Measurements from ENCODE around the gene ERC2.

The ERC2 gene

GRCh38 chr3:56351537-56351936 is 116.7 kb downstream of the ERC2 start:
- no peak overlapping the region for H3K9ac ChIP-seq (ENCODE audit: low read depth, low read length)
- H3K27me3 ChIP-seq (ENCODE audit: control insufficient read depth, insufficient read depth, low read length), result no peaks in the 10 kb centered on the region
- no peak overlapping the region for H3K27ac ChIP-seq (ENCODE audit: low read depth, low read length)
- H3K36me3 ChIP-seq (ENCODE audit: control insufficient read depth, insufficient read depth, low read length), result no peaks in the 10 kb centered on the region
- H3K4me1 ChIP-seq (ENCODE audit: control insufficient read depth, insufficient read depth, low read length), result peaks cover 11% of the 10 kb centered on the region
- no peaks in the 10 kb centered on the region for H3K9me3 ChIP-seq (ENCODE audit: control insufficient read depth, insufficient read depth, low read length)
- H3K4me3 ChIP-seq (ENCODE audit: low read depth, low read length), result no peak overlapping the region

DNA sequence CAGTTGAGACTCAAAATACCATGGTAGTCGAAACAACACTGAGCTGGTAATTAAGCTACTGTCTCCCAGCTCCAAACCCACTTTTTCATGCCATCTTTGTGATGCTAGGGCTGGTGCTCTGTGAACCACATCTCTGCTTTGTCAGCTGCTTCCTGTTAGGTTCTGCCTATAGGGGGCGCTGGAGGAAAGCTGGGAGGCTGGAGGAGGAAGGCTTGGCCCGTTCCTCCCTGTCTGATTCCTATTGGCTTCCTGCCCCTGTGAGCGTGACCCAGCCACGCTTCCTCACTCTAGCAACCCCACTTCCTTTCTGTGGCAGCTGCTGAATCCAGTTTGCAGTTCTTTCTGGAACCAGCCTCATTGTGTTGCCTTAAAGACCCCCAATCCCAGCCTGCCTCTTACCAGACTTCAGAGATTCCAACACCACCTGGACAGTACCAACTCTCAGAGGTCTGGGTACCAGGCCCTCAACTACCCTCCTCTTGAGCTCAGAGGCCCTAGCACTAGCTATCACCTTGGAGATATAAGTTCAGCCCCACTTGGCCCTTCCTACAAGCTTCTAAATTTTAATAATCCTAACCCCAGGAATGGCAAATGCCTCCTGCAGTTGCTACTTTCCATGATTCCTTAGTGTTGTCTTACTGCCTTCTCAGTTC is 120.9 kb downstream of the ERC2 start:
- no peak overlapping the region for H3K9ac ChIP-seq (ENCODE audit: low read depth, low read length)
- H3K27ac ChIP-seq (ENCODE audit: low read depth, low read length), result no peak overlapping the region
- H3K4me3 ChIP-seq (ENCODE audit: low read depth, low read length), result no peak overlapping the region
- no peaks in the 10 kb centered on the region for H3K27me3 ChIP-seq (ENCODE audit: control insufficient read depth, insufficient read depth, low read length)
- no peaks in the 10 kb centered on the region for H3K9me3 ChIP-seq (ENCODE audit: control insufficient read depth, insufficient read depth, low read length)
- peaks cover 9% of the 10 kb centered on the region for H3K4me1 ChIP-seq (ENCODE audit: control insufficient read depth, insufficient read depth, low read length)
- H3K36me3 ChIP-seq (ENCODE audit: control insufficient read depth, insufficient read depth, low read length), result no peaks in the 10 kb centered on the region

GRCh38 chr3:56342475-56342874 is 125.8 kb downstream of the ERC2 start:
- Histone ChIP-seq H3K9me3 (ENCODE audit: control insufficient read depth, insufficient read depth, low read length) (no peaks in the 10 kb centered on the region), H3K4me3 (ENCODE audit: low read depth, low read length) (no peak overlapping the region), H3K27ac (ENCODE audit: low read depth, low read length) (no peak overlapping the region), H3K36me3 (ENCODE audit: control insufficient read depth, insufficient read depth, low read length) (no peaks in the 10 kb centered on the region), H3K27me3 (ENCODE audit: control insufficient read depth, insufficient read depth, low read length) (no peaks in the 10 kb centered on the region), H3K9ac (ENCODE audit: low read depth, low read length) (no peak overlapping the region), H3K4me1 (ENCODE audit: control insufficient read depth, insufficient read depth, low read length) (peaks cover 9% of the 10 kb centered on the region)

DNA sequence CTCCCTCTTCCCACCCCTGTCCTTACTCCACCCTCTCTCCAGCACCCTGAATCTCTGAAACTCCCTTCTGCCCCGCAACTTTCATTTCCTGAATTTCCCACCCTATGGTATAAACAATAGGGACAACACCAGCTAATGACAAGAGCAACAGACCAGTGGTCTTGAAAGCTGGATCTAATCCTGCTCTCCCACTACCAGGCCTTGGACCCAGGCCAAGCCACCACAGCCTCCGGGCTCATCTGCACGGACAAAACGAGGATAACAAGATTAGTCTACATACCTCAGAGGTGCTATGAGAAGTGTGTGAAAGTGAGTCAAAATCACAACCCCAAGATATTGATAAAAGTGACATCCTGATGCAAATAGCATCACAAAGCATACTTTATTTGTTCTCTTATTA is 128.6 kb downstream of the ERC2 start:
- Histone ChIP-seq H3K9ac (ENCODE audit: low read depth, low read length) (no peak overlapping the region), H3K9me3 (ENCODE audit: control insufficient read depth, insufficient read depth, low read length) (no peaks in the 10 kb centered on the region)

DNA sequence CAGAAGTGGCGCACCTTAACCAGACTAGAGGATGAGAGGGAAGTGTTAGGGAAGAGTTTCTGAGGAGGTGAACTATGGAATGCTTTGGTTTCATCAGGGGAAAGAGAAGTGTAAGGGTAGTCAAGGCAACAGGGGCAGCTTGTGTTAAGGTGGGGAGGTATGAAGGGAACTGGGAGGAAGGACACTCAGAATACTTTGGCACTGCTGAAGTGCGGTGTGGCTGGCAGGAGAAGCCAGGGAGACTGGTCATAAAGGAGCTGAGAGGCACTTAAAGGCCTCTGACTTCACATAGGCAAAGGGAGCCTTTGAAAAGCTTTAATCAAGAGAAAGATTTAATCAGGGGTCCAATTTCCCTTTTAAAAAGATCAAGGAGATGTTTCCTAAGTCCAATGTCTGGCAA is 129.0 kb downstream of the ERC2 start:
- H3K4me1 ChIP-seq (ENCODE audit: control insufficient read depth, insufficient read depth, low read length), result peaks cover 7% of the 10 kb centered on the region

More for the DNA sequence above, 128.6 kb downstream of the ERC2 start:
- Histone ChIP-seq H3K36me3 (ENCODE audit: control insufficient read depth, insufficient read depth, low read length) (no peaks in the 10 kb centered on the region), H3K27me3 (ENCODE audit: control insufficient read depth, insufficient read depth, low read length) (no peaks in the 10 kb centered on the region), H3K4me1 (ENCODE audit: control insufficient read depth, insufficient read depth, low read length) (peaks cover 9% of the 10 kb centered on the region), H3K27ac (ENCODE audit: low read depth, low read length) (no peak overlapping the region), H3K4me3 (ENCODE audit: low read depth, low read length) (no peak overlapping the region)

DNA sequence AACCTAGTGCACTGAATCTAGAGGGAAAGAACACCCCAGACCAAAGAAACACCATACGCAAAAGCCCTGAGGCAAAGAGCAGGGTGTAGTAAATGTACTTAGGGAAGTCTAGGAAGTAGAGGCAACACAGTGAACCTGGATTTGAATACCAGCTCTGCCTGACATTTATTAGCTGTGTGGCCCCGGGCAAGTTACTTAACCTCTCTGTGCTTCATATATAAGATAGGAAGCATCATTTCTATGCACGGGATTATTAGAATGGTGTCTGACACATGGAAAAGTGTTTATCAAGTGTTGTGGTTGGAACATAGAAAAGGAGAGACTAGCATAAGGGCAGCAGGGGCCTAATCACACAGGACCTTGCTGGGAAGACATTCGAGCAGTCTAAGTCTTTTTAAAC is 132.2 kb downstream of the ERC2 start:
- no peaks in the 10 kb centered on the region for H3K4me1 ChIP-seq (ENCODE audit: control insufficient read depth, insufficient read depth, low read length)
- no peaks in the 10 kb centered on the region for H3K27me3 ChIP-seq (ENCODE audit: control insufficient read depth, insufficient read depth, low read length)
- no peak overlapping the region for H3K27ac ChIP-seq (ENCODE audit: low read depth, low read length)
- no peak overlapping the region for H3K9ac ChIP-seq (ENCODE audit: low read depth, low read length)
- H3K36me3 ChIP-seq (ENCODE audit: control insufficient read depth, insufficient read depth, low read length), result no peaks in the 10 kb centered on the region
- H3K4me3 ChIP-seq (ENCODE audit: low read depth, low read length), result no peak overlapping the region
- H3K9me3 ChIP-seq (ENCODE audit: control insufficient read depth, insufficient read depth, low read length), result no peaks in the 10 kb centered on the region

More for the DNA sequence above, 129.0 kb downstream of the ERC2 start:
- no peak overlapping the region for H3K4me3 ChIP-seq (ENCODE audit: low read depth, low read length)
- no peaks in the 10 kb centered on the region for H3K9me3 ChIP-seq (ENCODE audit: control insufficient read depth, insufficient read depth, low read length)
- H3K27me3 ChIP-seq (ENCODE audit: control insufficient read depth, insufficient read depth, low read length), result no peaks in the 10 kb centered on the region
- no peak overlapping the region for H3K9ac ChIP-seq (ENCODE audit: low read depth, low read length)
- no peaks in the 10 kb centered on the region for H3K36me3 ChIP-seq (ENCODE audit: control insufficient read depth, insufficient read depth, low read length)
- H3K27ac ChIP-seq (ENCODE audit: low read depth, low read length), result no peak overlapping the region

DNA sequence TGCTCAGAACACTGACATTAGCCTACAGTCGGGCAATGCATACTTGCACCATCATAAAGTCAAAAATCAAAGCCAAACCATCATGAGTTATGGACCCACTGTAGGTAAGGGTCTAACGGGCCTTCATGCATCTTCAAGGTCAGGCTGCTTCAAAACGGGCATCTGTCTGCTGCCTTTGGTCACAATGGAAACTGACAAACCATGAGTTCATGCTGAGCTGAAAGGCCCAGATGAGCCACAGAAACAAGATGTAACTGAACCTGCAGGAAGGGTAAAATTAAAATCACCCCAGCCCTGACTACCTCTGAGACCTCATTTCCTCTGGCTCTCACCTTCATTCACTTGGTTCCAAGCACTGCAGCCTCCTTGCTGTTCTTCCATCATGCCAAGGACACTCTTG is 143.8 kb downstream of the ERC2 start:
- H3K27ac ChIP-seq (ENCODE audit: low read depth, low read length), result peak overlapping the region; percentile 92
- no peak overlapping the region for H3K4me3 ChIP-seq (ENCODE audit: low read depth, low read length)
- H3K9ac ChIP-seq (ENCODE audit: low read depth, low read length), result no peak overlapping the region
- H3K9me3 ChIP-seq (ENCODE audit: control insufficient read depth, insufficient read depth, low read length), result no peaks in the 10 kb centered on the region
- no peaks in the 10 kb centered on the region for H3K36me3 ChIP-seq (ENCODE audit: control insufficient read depth, insufficient read depth, low read length)
- peaks cover 23% of the 10 kb centered on the region for H3K4me1 ChIP-seq (ENCODE audit: control insufficient read depth, insufficient read depth, low read length)
- H3K27me3 ChIP-seq (ENCODE audit: control insufficient read depth, insufficient read depth, low read length), result no peaks in the 10 kb centered on the region

DNA sequence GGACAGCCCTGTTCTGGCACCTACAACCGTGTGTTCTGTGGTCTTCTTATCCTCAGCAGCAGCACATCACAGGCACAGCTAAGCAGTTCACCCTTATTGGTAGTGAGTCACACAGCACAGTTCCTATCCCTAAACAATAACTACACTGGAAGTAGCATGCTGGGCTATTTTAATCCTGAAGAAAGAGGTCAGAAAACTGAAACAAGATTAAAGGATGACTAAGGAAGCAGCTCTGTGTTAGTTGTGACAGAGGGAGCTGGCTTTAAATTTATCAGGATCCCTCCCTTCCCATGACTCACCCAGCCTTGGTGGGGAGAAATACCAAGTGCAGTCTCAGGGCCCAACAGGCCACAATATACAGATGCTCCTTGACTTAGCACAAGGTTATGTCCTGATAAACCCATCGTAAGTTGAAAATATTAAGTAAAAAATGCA is 144.3 kb downstream of the ERC2 start:
- Histone ChIP-seq H3K27ac (ENCODE audit: low read depth, low read length) (peak overlapping the region; percentile 92), H3K9me3 (ENCODE audit: control insufficient read depth, insufficient read depth, low read length) (no peaks in the 10 kb centered on the region), H3K4me1 (ENCODE audit: control insufficient read depth, insufficient read depth, low read length) (peaks cover 23% of the 10 kb centered on the region), H3K9ac (ENCODE audit: low read depth, low read length) (no peak overlapping the region), H3K4me3 (ENCODE audit: low read depth, low read length) (no peak overlapping the region), H3K27me3 (ENCODE audit: control insufficient read depth, insufficient read depth, low read length) (no peaks in the 10 kb centered on the region), H3K36me3 (ENCODE audit: control insufficient read depth, insufficient read depth, low read length) (no peaks in the 10 kb centered on the region)

DNA sequence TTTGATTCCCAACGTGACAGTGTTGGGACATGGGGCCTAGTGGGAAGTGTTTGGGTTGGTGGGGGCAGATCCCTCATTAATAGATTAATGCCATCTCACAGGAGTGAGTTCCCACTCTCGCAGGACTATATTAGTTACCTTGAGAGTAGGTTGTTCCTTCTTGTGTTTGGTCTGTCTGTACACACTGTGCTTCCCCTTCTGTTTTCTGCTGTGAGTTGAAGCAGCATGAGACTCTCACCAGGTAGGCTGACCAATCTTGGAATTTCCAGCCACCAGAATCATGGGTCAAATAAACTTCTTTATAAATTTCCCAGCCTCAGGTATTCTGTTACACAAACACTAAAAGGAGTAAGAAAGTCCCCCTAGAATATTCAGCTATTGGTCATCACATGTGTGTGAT is 145.4 kb downstream of the ERC2 start:
- peaks cover 23% of the 10 kb centered on the region for H3K4me1 ChIP-seq (ENCODE audit: control insufficient read depth, insufficient read depth, low read length)
- H3K36me3 ChIP-seq (ENCODE audit: control insufficient read depth, insufficient read depth, low read length), result no peaks in the 10 kb centered on the region
- H3K4me3 ChIP-seq (ENCODE audit: low read depth, low read length), result no peak overlapping the region
- H3K9ac ChIP-seq (ENCODE audit: low read depth, low read length), result no peak overlapping the region
- no peak overlapping the region for H3K27ac ChIP-seq (ENCODE audit: low read depth, low read length)
- no peaks in the 10 kb centered on the region for H3K9me3 ChIP-seq (ENCODE audit: control insufficient read depth, insufficient read depth, low read length)
- H3K27me3 ChIP-seq (ENCODE audit: control insufficient read depth, insufficient read depth, low read length), result no peaks in the 10 kb centered on the region

DNA sequence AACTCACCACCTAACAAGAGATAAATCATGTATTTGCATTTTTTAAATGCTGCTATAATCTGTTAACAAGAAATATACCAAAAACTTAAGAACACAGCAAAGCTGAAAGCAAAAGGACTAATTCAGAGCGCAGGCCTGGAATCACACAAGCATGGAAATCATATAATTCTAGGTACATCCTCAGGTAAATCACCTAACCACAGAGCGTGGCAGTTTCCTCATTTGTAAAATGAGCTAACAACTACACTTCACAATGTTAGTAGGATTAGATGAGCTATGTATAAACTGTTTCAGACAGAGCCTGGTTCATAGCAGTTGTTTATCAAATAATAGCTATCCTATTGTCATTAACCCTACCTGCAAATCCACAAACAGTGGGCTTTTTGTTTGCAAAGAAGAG is 146.4 kb downstream of the ERC2 start:
- no peaks in the 10 kb centered on the region for H3K9me3 ChIP-seq (ENCODE audit: control insufficient read depth, insufficient read depth, low read length)
- H3K4me1 ChIP-seq (ENCODE audit: control insufficient read depth, insufficient read depth, low read length), result peaks cover 23% of the 10 kb centered on the region
- H3K4me3 ChIP-seq (ENCODE audit: low read depth, low read length), result no peak overlapping the region
- no peaks in the 10 kb centered on the region for H3K36me3 ChIP-seq (ENCODE audit: control insufficient read depth, insufficient read depth, low read length)
- no peak overlapping the region for H3K9ac ChIP-seq (ENCODE audit: low read depth, low read length)
- H3K27me3 ChIP-seq (ENCODE audit: control insufficient read depth, insufficient read depth, low read length), result no peaks in the 10 kb centered on the region
- no peak overlapping the region for H3K27ac ChIP-seq (ENCODE audit: low read depth, low read length)

GRCh38 chr3:56321383-56321782 is 146.9 kb downstream of the ERC2 start:
- Histone ChIP-seq H3K4me1 (ENCODE audit: control insufficient read depth, insufficient read depth, low read length) (peaks cover 23% of the 10 kb centered on the region), H3K27me3 (ENCODE audit: control insufficient read depth, insufficient read depth, low read length) (no peaks in the 10 kb centered on the region), H3K4me3 (ENCODE audit: low read depth, low read length) (no peak overlapping the region), H3K9ac (ENCODE audit: low read depth, low read length) (no peak overlapping the region), H3K9me3 (ENCODE audit: control insufficient read depth, insufficient read depth, low read length) (no peaks in the 10 kb centered on the region), H3K36me3 (ENCODE audit: control insufficient read depth, insufficient read depth, low read length) (no peaks in the 10 kb centered on the region), H3K27ac (ENCODE audit: low read depth, low read length) (no peak overlapping the region)

Measured in HUES48 (cell line).